ENCODE data around the gene GJD3.

The GJD3 gene

DNA sequence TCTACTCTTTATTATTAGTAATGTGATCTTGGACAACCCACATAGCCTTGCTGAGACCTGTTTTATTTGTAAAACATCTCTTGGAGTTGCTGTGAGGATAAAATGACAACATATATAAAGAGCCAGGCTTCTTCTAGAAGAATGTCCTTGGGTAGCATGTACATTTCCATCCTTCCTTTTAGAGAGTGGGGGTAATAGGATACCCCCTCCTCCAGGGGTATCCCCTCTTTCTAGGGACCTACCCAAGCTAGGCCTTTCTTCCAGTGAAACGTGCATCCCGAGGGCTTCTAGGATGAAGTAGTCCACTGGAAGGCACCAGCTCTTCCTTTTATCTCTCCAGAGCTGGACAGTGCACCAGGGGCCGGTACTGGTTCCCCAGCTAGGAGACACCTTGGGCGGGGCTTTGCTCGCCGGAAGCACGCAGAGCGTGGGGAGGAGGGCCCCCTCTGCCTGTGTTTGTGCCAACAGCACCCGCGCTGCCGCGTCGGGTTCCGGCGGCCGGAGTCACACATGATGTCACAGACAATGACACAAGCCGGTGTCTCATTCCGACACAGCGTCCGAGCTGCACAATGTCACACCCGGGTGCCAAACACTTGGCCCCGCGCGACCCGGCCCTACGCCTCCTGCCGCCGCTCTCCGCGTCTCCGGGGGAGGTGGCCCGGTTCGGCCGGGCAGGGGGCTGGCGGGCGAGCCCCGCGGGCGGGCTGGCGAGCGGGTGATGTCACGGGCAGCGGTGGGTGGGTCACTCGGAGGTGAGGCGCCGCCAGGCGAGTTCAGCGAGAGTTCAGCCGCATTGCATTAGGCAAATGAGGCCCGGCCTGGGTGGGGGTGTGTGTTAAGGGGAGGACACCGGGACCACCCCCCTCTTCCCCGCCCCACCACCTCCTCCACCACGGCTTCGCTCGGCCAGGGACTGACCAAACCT lies 23.4 kb downstream of the GJD3 start:
- no peak for TF ChIP-seq CTCF (IDR thresholded peaks at IDR 0.05)

DNA sequence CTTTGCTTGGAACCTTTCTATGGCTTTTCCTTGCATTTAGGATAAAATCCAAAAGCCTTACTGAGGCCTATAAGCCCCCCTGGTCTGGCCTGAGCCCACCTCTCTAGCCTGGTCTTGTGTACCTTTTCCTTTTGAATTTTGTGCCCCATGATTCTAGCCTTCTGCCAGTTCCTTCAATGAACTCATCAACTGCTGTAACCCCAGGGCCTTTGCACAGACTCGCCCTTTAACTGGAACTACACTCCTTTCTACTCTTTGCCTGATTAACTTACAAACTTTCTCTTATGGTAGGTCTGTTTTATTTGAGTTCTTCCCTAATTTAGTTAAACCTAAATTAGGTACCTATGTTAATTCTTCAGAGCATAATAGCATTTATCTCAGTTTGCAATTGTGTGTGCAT lies 24.2 kb downstream of the GJD3 start:
- no peak for TF ChIP-seq CTCF (IDR thresholded peaks at IDR 0.05)

GRCh38 chr17:40338941-40339649 lies 25.4 kb downstream of the GJD3 start:
- TF ChIP-seq CTCF (IDR thresholded peaks at IDR 0.05) = no peak

DNA sequence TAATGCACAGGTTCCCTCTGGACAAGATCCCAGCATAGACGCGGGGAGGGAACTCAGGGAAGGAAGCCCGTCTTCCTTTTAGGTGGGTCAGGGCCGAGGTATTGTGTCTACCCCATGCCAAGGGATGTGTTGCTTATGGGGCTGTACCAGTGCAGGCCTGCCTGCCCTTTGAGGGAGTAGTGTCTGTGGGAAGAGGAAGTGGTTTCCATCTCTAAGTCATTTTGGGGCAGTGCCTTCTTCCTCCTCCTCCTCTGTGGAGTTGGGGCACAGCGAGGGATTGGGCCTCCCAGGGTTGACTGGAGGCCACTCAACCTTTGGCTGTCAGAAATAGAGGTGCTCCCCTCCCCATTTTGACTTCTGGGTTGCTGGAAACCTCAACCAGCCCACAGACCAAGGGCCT lies 26.5 kb downstream of the GJD3 start:
- TF ChIP-seq CTCF (IDR thresholded peaks at IDR 0.05) = no peak

GRCh38 chr17:40337351-40337750 lies 27.2 kb downstream of the GJD3 start:
- no peak for TF ChIP-seq CTCF (IDR thresholded peaks at IDR 0.05)

DNA sequence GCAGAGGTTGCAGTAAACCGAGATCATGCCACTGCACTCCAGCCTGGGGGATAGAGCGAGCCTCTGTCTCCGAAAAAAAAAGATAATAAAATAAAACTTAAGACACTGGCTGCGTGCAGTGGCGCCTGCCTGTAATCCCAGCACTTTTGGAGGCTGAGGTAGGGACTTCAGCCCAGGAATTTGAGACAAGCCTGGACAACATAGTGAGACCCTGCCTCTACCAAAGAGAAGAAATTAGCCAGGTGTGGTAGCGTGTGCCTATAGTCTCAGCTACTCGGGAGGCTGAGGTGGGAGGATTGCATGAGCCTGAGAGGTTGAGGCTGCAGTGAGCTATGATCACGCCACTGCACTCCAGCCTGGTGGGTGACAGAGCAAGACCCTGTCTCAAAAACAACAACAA lies 28.9 kb downstream of the GJD3 start:
- TF ChIP-seq CTCF (IDR thresholded peaks at IDR 0.05) = no peak

- TF ChIP-seq CTCF (IDR thresholded peaks at IDR 0.05) = no peak
These were observed 30.6 kb downstream of the GJD3 start for GRCh38 chr17:40333781-40334448.
